Measurements from ENCODE around the gene RGSL1.

Gene RGSL1

GRCh38 chr1:182555493-182555892 lies 105.5 kb downstream of the RGSL1 start:
- FAIRE-seq, result no peak

- FAIRE-seq, result no peak
These were observed 106.3 kb downstream of the RGSL1 start for GRCh38 chr1:182556279-182556678.

- no peak for FAIRE-seq
These were observed 110.5 kb downstream of the RGSL1 start for GRCh38 chr1:182560392-182560984.

- no peak for FAIRE-seq
These were observed 111.5 kb downstream of the RGSL1 start for GRCh38 chr1:182561456-182561855.

- no peak for FAIRE-seq
These were observed 113.1 kb downstream of the RGSL1 start for GRCh38 chr1:182563095-182563494.

- no peak for FAIRE-seq
These were observed 114.6 kb downstream of the RGSL1 start for GRCh38 chr1:182564406-182565004.

- no peak for FAIRE-seq
These were observed 115.6 kb downstream of the RGSL1 start for GRCh38 chr1:182565537-182565936.

GRCh38 chr1:182567629-182568028 lies 117.7 kb downstream of the RGSL1 start:
- no peak for FAIRE-seq

- FAIRE-seq, result no peak
These were observed 118.8 kb downstream of the RGSL1 start for GRCh38 chr1:182568647-182569284.

GRCh38 chr1:182569939-182570610 lies 120.1 kb downstream of the RGSL1 start:
- FAIRE-seq, result no peak

- FAIRE-seq, result no peak
These were observed 120.6 kb downstream of the RGSL1 start for GRCh38 chr1:182570611-182570970.

GRCh38 chr1:182574156-182574555 lies 124.2 kb downstream of the RGSL1 start:
- FAIRE-seq, result no peak

GRCh38 chr1:182575540-182576149 lies 125.7 kb downstream of the RGSL1 start:
- FAIRE-seq, result no peak

- FAIRE-seq, result no peak
These were observed 130.8 kb downstream of the RGSL1 start for GRCh38 chr1:182580736-182581135.

- FAIRE-seq, result no peak
These were observed 134.8 kb downstream of the RGSL1 start for GRCh38 chr1:182584746-182585145.

- no peak for FAIRE-seq
These were observed 136.4 kb downstream of the RGSL1 start for GRCh38 chr1:182586380-182586779.

GRCh38 chr1:182587093-182587492 lies 137.1 kb downstream of the RGSL1 start:
- FAIRE-seq, result peak; percentile 18

- no peak for FAIRE-seq
These were observed 137.9 kb downstream of the RGSL1 start for GRCh38 chr1:182587666-182588499.

- FAIRE-seq, result no peak
These were observed 138.8 kb downstream of the RGSL1 start, which contains the start of gene RNASEL for GRCh38 chr1:182588500-182589396. Gene RNASEL (minus strand): TSS chr1:182589256. CDS start chr1:182586806, 2,450 bp downstream.

- no peak for FAIRE-seq
These were observed 139.6 kb downstream of the RGSL1 start for GRCh38 chr1:182589520-182589919.

GRCh38 chr1:182589931-182590330 lies 140.0 kb downstream of the RGSL1 start:
- FAIRE-seq, result no peak

All from endometrium (tissue), 2 donors.